Measurements from ENCODE around the gene ENTPD8. TPM values are rescaled to one million over a fixed set of nuclear protein-coding genes. Genes with fewer than 3 reads are reported as not detected.

The ENTPD8 gene
- total and polyA plus RNA-seq, 2 donors (not counting 3 experiments of a cell fraction or from before 2014, with no cell fraction given) = 0.44 to 0.51 TPM

- no peak for DNase-seq (ENCODE audit: low read depth, low spot score)
- Histone ChIP-seq H3K4me2 (ENCODE audit: insufficient read depth, low read length) (no peak overlapping the region), H3K9ac (replicated peaks; ENCODE audit: extremely low read depth, insufficient read depth, low read length) (no peak overlapping the region), H2AFZ (ENCODE audit: low read depth, low read length) (no peak overlapping the region), H3K9me3 (replicated peaks; ENCODE audit: control insufficient read depth, insufficient read depth, low read length) (no peaks in the 10 kb centered on the region), H3K4me1 (ENCODE audit: control insufficient read depth, extremely low read depth, insufficient read depth, low read length) (peaks cover 13% of the 10 kb centered on the region), H3K79me2 (ENCODE audit: control insufficient read depth, insufficient read depth, low read length) (no peaks in the 10 kb centered on the region), H3K27me3 (ENCODE audit: control insufficient read depth in 2 of 2, insufficient read depth in 2 of 2, low read length in 2 of 2) (no peaks in the 10 kb centered on the region), H3K27ac (ENCODE audit: insufficient read depth, low read depth, low read length) (no peak overlapping the region), H3K4me3 (replicated peaks in 1 of 3; ENCODE audit: insufficient read depth in 1 of 3, low read depth in 1 of 3, low read length in 3 of 3) (no peak overlapping the region), H3K36me3 (ENCODE audit: control insufficient read depth in 2 of 2, extremely low read depth in 1 of 2, insufficient read depth in 2 of 2, low read length in 2 of 2) (no peaks in the 10 kb centered on the region), H3K9me1 (replicated peaks; ENCODE audit: control insufficient read depth, extremely low read depth, insufficient read depth, low read length) (no peaks in the 10 kb centered on the region), H4K20me1 (replicated peaks; ENCODE audit: control insufficient read depth, extremely low read depth, insufficient read depth, low read length) (no peaks in the 10 kb centered on the region)
- FAIRE-seq = no peak
- intact Hi-C loops (cut with micrococcal nuclease) (loop anchor here (5.0 kb wide), 1 partner anchor 33 kb away; no protein-coding TSS in a partner anchor), dilution Hi-C loops (cut with MboI; ENCODE audit: extremely low pct_ligation_motif_present, low sequenced_read_pairs) (no loop called here)
- CTCF ChIA-PET = interaction anchor here (1.0 kb wide), 1 partner anchor 12 kb away, joined by 3 read pairs; no protein-coding TSS in a partner anchor
- POLR2A ChIA-PET = no interaction called here
- BruUV-seq (replicated peaks) = no TSS peak
- TF ChIP-seq FOS (IDR thresholded peaks at IDR 0.05; ENCODE audit: borderline replicate concordance, insufficient read depth, low read length) (no peak), MAX (IDR thresholded peaks at IDR 0.05; ENCODE audit: insufficient read depth, insufficient read length) (no peak), JUN (IDR thresholded peaks at IDR 0.05; ENCODE audit: borderline replicate concordance, insufficient read depth, insufficient read length, low read depth) (no peak), EZH2 (IDR thresholded peaks at IDR 0.05; ENCODE audit: borderline replicate concordance, low read depth, low read length, severe bottlenecking) (no peak), POLR2AphosphoS5 (IDR thresholded peaks at IDR 0.05; ENCODE audit: insufficient read depth, low read depth, low read length) (no peak), CTCF (IDR thresholded peaks at IDR 0.05; ENCODE audit: extremely low read depth in 1 of 2, insufficient read depth in 1 of 2, low read depth in 1 of 2, low read length in 2 of 2) (no peak), GATA2 (IDR thresholded peaks at IDR 0.05; ENCODE audit: insufficient read depth, insufficient read length, low read depth, low read length) (no peak), MYC (IDR thresholded peaks at IDR 0.05; ENCODE audit: low read depth, low read length) (no peak), POLR2A (IDR thresholded peaks at IDR 0.05; ENCODE audit: low read depth, low read length) (no peak)
These were observed 56.0 kb downstream of the ENTPD8 start for GRCh38 chr9:137385061-137385655.

Small RNAs within 50 kb of the gene (microRNA-seq; reads per million reads assigned to microRNA genes)
- 1.2 reads per million for gene MIR7114 (ENCODE audit: borderline number of aligned reads, borderline replicate concordance)

Other genes starting within 250 kb of the ENTPD8 start
- gene TPRN, start 240.6 kb downstream of the ENTPD8 start, total RNA-seq = 12.1 and 12.4 TPM in 2 replicates
- 4.3 and 5.7 TPM in 2 replicates for gene TPRN, start 240.6 kb downstream of the ENTPD8 start, polyA plus RNA-seq
- gene TMEM203, start 235.7 kb downstream of the ENTPD8 start, total RNA-seq = 25.6 and 29.6 TPM in 2 replicates
- gene TMEM203, start 235.7 kb downstream of the ENTPD8 start, polyA plus RNA-seq = 39.8 and 40.4 TPM in 2 replicates
- 23.4 and 26.7 TPM in 2 replicates for gene NDOR1, start 235.7 kb downstream of the ENTPD8 start, total RNA-seq
- gene NDOR1, start 235.7 kb downstream of the ENTPD8 start, polyA plus RNA-seq = 13.5 and 18.0 TPM in 2 replicates
- 3.8 and 4.8 TPM in 2 replicates for gene RNF208, start 219.1 kb downstream of the ENTPD8 start, total RNA-seq
- 1.3 and 1.7 TPM in 2 replicates for gene RNF208, start 219.1 kb downstream of the ENTPD8 start, polyA plus RNA-seq
- 0.44 and 0.92 TPM in 2 replicates for gene CYSRT1, start 216.2 kb downstream of the ENTPD8 start, total RNA-seq
- gene CYSRT1, start 216.2 kb downstream of the ENTPD8 start, polyA plus RNA-seq = 1.1 and 1.6 TPM in 2 replicates
- gene RNF224, start 213.9 kb downstream of the ENTPD8 start, total RNA-seq = not detected in 2 replicates
- not detected in 2 replicates for gene RNF224, start 213.9 kb downstream of the ENTPD8 start, polyA plus RNA-seq
- not detected in 2 replicates for gene SLC34A3, start 210.5 kb downstream of the ENTPD8 start, total RNA-seq
- gene SLC34A3, start 210.5 kb downstream of the ENTPD8 start, polyA plus RNA-seq = not detected in 2 replicates
- 546 and 558 TPM in 2 replicates for gene TUBB4B, start 200.1 kb downstream of the ENTPD8 start, total RNA-seq
- gene TUBB4B, start 200.1 kb downstream of the ENTPD8 start, polyA plus RNA-seq = 418 and 439 TPM in 2 replicates
- not detected in 2 replicates for gene STPG3, start 190.1 kb downstream of the ENTPD8 start, total RNA-seq
- not detected in 2 replicates for gene STPG3, start 190.1 kb downstream of the ENTPD8 start, polyA plus RNA-seq
- 70.2 and 76.1 TPM in 2 replicates for gene NELFB, start 186.0 kb downstream of the ENTPD8 start, total RNA-seq
- 61.8 and 62.3 TPM in 2 replicates for gene NELFB, start 186.0 kb downstream of the ENTPD8 start, polyA plus RNA-seq
- 46.4 and 48.0 TPM in 2 replicates for gene TOR4A, start 163.6 kb downstream of the ENTPD8 start, total RNA-seq
- 32.4 and 45.7 TPM in 2 replicates for gene TOR4A, start 163.6 kb downstream of the ENTPD8 start, polyA plus RNA-seq
- gene NRARP, start 139.1 kb downstream of the ENTPD8 start, total RNA-seq = 50.0 and 61.0 TPM in 2 replicates
- gene NRARP, start 139.1 kb downstream of the ENTPD8 start, polyA plus RNA-seq = 54.0 and 72.9 TPM in 2 replicates
- 26.6 and 30.3 TPM in 2 replicates for gene EXD3, start 18.2 kb downstream of the ENTPD8 start, total RNA-seq
- 17.7 and 24.7 TPM in 2 replicates for gene EXD3, start 18.2 kb downstream of the ENTPD8 start, polyA plus RNA-seq
- 0.91 and 1.3 TPM in 2 replicates for gene NOXA1, start 18.0 kb downstream of the ENTPD8 start, total RNA-seq
- gene NOXA1, start 18.0 kb downstream of the ENTPD8 start, polyA plus RNA-seq = 0.40 and 0.51 TPM in 2 replicates
- gene NSMF, start 18.0 kb upstream of the ENTPD8 start, total RNA-seq = 43.3 and 45.4 TPM in 2 replicates
- gene NSMF, start 18.0 kb upstream of the ENTPD8 start, polyA plus RNA-seq = 53.7 and 66.9 TPM in 2 replicates
- gene PNPLA7, start 109.0 kb upstream of the ENTPD8 start, total RNA-seq = 1.9 TPM in 2 replicates
- 1.0 and 1.2 TPM in 2 replicates for gene PNPLA7, start 109.0 kb upstream of the ENTPD8 start, polyA plus RNA-seq
- gene MRPL41, start 110.5 kb upstream of the ENTPD8 start, total RNA-seq = 50.7 and 53.3 TPM in 2 replicates
- 50.4 and 90.1 TPM in 2 replicates for gene MRPL41, start 110.5 kb upstream of the ENTPD8 start, polyA plus RNA-seq
- gene DPH7, start 137.6 kb upstream of the ENTPD8 start, total RNA-seq = 43.2 TPM in 2 replicates
- gene DPH7, start 137.6 kb upstream of the ENTPD8 start, polyA plus RNA-seq = 40.8 and 41.8 TPM in 2 replicates
- gene ZMYND19, start 149.2 kb upstream of the ENTPD8 start, total RNA-seq = 32.6 and 35.4 TPM in 2 replicates
- 22.3 and 22.8 TPM in 2 replicates for gene ZMYND19, start 149.2 kb upstream of the ENTPD8 start, polyA plus RNA-seq
- gene ARRDC1, start 164.3 kb upstream of the ENTPD8 start, total RNA-seq = 21.5 and 22.5 TPM in 2 replicates
- gene ARRDC1, start 164.3 kb upstream of the ENTPD8 start, polyA plus RNA-seq = 51.0 and 64.3 TPM in 2 replicates
- gene EHMT1, start 177.6 kb upstream of the ENTPD8 start, total RNA-seq = 103 and 104 TPM in 2 replicates
- gene EHMT1, start 177.6 kb upstream of the ENTPD8 start, polyA plus RNA-seq = 48.2 and 56.1 TPM in 2 replicates

Data from endothelial cell of umbilical vein (primary cell).